ENCODE measurements around the gene PSMD13. TPM values are rescaled to one million over a fixed set of nuclear protein-coding genes. Genes with fewer than 3 reads are reported as not detected.

PSMD13 gene
- polyA plus RNA-seq, 12 donors = 87.0 to 117 (median 103) TPM; not detected in 1

DNA sequence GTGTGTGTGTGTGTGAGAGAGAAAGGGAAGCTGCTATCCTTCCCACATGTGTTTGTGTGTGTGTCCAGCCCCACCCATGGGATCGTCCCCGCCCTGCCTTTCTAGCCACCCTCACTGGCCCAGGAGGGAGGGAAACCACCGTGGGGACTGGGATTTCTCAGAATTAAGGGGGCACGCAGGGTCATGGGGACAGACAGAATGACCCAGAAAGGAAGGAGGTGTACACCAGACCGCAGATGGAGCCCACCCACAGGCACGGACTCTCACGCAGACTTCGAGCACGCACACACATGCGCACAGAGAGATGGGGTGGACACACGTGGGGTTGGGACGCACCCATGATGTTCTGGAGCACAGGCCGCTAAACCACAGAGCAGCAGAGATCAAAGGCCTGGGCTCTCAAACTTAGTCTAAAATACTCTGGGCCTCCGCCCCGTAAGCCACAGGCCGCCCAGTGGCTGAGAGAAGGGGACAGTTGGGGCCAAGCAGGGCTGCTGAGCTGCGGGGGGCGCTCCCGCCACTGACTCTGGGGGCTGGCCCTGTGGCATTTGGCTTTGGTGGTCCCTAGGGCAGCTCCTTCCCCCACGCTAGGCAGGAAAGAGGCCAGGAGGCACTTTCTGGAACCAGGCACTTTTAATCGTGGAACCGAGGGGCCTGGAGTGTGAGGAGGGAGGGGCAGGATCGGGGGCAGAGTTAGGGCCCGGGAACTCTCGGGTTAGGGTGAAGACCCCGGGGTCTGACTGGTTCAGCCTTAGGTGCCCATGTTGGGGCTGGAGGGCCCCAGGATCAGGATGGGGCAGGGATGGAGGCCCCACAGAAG is 61.0 kb downstream of the PSMD13 start:
- no peak for DNase-seq

DNA sequence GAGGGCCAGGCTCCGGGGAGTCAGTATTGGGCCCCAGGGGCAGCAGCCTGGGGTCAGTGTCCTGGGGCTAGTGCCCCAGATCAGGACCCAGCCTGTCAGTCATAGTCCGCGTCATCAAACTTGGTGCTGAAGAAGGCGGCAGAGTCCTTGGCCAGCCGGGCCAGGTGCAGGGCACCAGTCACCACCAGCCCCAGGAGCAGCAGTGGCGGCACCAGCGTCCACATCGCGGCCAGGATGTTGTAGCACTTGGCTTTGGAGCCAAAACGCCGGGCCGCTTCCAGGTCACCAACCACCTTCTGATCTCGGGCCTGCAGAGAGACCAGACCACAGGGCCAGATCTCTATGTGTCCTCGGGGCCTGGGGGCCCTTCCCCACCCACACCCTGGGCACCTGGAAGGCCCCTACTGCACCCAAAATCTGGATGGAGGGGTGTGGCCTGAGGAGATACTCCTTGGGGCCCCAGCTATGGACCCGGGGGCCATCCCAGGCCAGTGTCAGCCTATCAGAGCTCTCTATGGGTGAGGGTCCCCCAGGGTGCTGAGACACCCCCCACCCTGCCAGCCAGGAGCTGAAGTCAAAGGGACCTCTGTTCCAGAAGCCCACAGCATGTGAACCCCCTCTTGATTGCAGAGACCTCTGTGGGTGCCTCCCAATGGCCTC is 61.8 kb downstream of the PSMD13 start:
- no peak for DNase-seq

DNA sequence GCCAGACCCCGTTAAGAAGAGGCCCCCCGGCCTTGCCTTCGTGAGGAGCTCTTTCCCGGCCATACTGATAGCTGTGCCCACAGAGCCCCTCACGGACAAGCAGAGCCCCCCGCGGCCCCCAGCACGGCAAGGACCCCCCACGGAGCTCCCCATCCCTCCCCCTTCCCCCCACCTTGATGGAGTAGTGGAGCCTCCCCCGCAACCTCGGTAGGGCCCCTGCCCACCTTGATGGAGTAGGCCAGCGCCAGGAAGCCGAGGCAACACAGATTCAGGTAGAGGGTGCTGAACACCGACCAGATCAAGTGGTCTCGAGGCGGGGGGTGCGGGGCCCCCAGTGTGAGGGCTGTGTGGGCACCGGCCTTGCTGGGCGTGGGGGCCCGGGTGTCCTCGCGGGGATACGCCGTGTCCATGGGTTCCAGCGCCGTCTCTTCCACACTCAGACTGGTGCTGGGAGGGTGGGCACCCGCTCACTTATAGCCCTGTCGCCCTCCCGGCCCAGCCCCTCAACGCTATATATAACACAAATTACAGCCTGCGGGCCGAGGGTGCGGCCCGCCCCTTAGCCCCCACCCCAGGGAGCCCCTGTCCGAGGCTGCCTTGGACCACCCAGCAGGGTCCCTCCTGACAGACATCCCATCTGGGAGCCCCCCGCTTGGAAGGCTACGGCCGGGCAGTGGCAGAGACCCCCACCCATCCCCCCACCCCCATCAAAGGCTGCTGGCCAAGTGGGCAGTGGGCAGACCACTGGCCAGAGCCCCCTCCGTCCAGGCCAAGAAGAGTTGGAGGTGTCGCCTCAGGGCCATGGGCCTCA is 62.5 kb downstream of the PSMD13 start, which contains the start of gene IFITM5:
IFITM5 (minus strand) TSS at position 446 of the 811 bp plus-strand sequence; CDS start at position 410, 36 bp downstream.
- DNase-seq = no peak

DNA sequence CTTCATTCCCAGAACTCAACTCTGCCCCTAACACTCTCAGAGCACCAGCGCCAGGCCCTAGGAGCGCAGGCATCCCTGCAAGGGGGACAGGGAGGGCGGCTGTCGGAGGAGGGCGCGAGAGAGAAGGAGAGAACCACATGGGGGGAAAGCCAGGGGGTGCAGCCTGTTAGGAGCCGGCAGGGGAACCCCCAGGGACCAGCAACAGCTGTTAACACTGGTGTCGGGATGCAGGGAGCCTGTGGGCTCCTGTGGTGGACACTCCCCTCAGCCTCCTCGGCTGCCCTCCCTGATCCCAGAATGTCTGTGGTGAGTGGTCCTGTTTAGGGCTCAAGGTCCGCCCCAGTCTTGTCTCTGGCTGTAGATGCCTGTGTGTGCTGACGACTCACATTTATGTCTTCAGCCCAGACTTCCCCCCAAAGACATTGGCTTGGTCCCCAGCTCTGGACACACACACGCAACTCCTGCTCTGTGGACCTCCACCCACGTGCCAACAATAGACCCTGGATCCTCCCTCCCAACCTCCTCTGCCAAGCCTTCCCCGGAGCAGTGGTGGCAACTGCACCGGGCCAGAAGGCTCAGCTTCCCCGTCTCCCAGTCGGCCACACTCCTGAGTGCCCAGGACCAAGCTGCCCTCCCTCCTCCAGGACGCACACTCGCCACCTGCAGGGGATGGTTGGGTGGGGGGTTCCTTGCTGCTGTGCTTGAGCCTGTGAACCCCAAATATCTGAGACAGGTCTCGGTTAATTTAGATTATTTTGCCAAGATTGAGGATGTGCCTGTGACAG is 63.4 kb downstream of the PSMD13 start:
- DNase-seq = no peak

Other genes starting within 250 kb of the PSMD13 start
- not detected for gene SCGB1C1, start 43.9 kb upstream of the PSMD13 start, polyA plus RNA-seq (ENCODE audit: insufficient read length in 12 of 12)
- 10 to 100 TPM in 11 of 12 donors, not detected in 1; 28.4 to 42.3 (median 36.0) TPM for gene BET1L, start 29.6 kb upstream of the PSMD13 start, polyA plus RNA-seq (ENCODE audit: insufficient read length in 12 of 12)
- 100 to 1,000 TPM in 1 of 12 donors, 10 to 100 TPM in 10, not detected in 1; 39.7 to 116 (median 55.6) TPM for gene RIC8A, start 29.3 kb upstream of the PSMD13 start, polyA plus RNA-seq (ENCODE audit: insufficient read length in 12 of 12)
- gene SIRT3, start 634 bp upstream of the PSMD13 start, polyA plus RNA-seq (ENCODE audit: insufficient read length in 12 of 12) = 10 to 100 TPM in 11 of 12 donors, not detected in 1; 17.8 to 44.5 (median 21.1) TPM
- gene NLRP6, start 41.4 kb downstream of the PSMD13 start, polyA plus RNA-seq (ENCODE audit: insufficient read length in 12 of 12) = not detected
- gene PGGHG, start 52.1 kb downstream of the PSMD13 start, polyA plus RNA-seq (ENCODE audit: insufficient read length in 12 of 12) = 10 to 100 TPM in 5 of 12 donors, 1 to 10 TPM in 6, not detected in 1; 5.6 to 14.9 (median 9.0) TPM
- under 1 TPM in 1 of 12 donors, not detected in 11; 0.45 TPM for gene IFITM5, start 62.5 kb downstream of the PSMD13 start, polyA plus RNA-seq (ENCODE audit: insufficient read length in 12 of 12)
- gene IFITM2, start 70.8 kb downstream of the PSMD13 start, polyA plus RNA-seq (ENCODE audit: insufficient read length in 12 of 12) = 100 to 1,000 TPM in 2 of 12 donors, 10 to 100 TPM in 9, not detected in 1; 47.9 to 173 (median 75.0) TPM
- gene IFITM1, start 77.1 kb downstream of the PSMD13 start, polyA plus RNA-seq (ENCODE audit: insufficient read length in 12 of 12) = 10 to 100 TPM in 9 of 12 donors, 1 to 10 TPM in 1, not detected in 2; 9.9 to 21.3 (median 14.1) TPM
- gene IFITM3, start 83.9 kb downstream of the PSMD13 start, polyA plus RNA-seq (ENCODE audit: insufficient read length in 12 of 12) = 100 to 1,000 TPM in 11 of 12 donors, not detected in 1; 155 to 302 (median 238) TPM
- gene B4GALNT4, start 132.5 kb downstream of the PSMD13 start, polyA plus RNA-seq (ENCODE audit: insufficient read length in 12 of 12) = 10 to 100 TPM in 10 of 12 donors, 1 to 10 TPM in 1, not detected in 1; 8.1 to 55.6 (median 14.5) TPM
- gene PKP3, start 157.2 kb downstream of the PSMD13 start, polyA plus RNA-seq (ENCODE audit: insufficient read length in 12 of 12) = 10 to 100 TPM in 3 of 12 donors, 1 to 10 TPM in 1, under 1 TPM in 4, not detected in 4; 0.24 to 30.6 (median 2.7) TPM
- 10 to 100 TPM in 9 of 12 donors, 1 to 10 TPM in 2, not detected in 1; 6.8 to 22.7 (median 11.2) TPM for gene SIGIRR, start 178.0 kb downstream of the PSMD13 start, polyA plus RNA-seq (ENCODE audit: insufficient read length in 12 of 12)
- gene ANO9, start 205.0 kb downstream of the PSMD13 start, polyA plus RNA-seq (ENCODE audit: insufficient read length in 12 of 12) = 10 to 100 TPM in 2 of 12 donors, 1 to 10 TPM in 2, under 1 TPM in 7, not detected in 1; 0.08 to 14.1 (median 0.31) TPM
- gene PTDSS2, start 213.3 kb downstream of the PSMD13 start, polyA plus RNA-seq (ENCODE audit: insufficient read length in 12 of 12) = 10 to 100 TPM in 11 of 12 donors, not detected in 1; 22.7 to 52.4 (median 26.0) TPM

All from muscle of arm (tissue), 12 donors.